MM.1S (cell line): ENCODE measurements around the gene ALKBH8.

Experiments used
- EZH2phosphoT487 ChIP-seq: fragments of 300-600 bp; sonication (generic); IDR thresholded peaks from 2 replicates; pipeline ENCODE4 v1.6.1; 2018; ENCODE audit warnings: antibody characterized with exemption, low read length
- TF ChIP-seq, protein P1 (sequence below): fragments of 300-600 bp; sonication (generic); IDR thresholded peaks from 2 replicates; pipeline ENCODE4 v1.5.1; 2016; ENCODE audit warnings: antibody characterized with exemption, low read length, mixed read lengths

DNA sequence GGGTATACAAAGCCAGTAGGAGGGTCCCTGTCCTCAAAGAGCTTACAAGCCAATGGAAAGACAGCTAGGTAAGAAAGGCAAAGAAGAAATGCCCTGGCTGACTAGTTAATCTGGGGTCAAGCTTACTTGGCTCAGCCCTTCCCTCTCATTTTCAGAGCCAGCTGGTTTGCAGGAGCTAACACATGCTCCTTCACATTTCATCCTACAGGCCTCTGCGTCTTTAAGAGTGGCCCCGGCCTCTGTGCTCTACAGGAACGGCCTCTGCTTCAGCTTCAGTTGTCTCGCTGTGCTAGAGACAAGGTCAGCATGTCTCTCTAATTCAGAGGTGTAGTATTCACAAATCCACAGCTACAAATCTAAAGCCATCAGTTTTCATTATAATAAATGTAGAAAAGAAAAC, 15.2 kb downstream of the ALKBH8 start:
- TF ChIP-seq, protein P1, sequence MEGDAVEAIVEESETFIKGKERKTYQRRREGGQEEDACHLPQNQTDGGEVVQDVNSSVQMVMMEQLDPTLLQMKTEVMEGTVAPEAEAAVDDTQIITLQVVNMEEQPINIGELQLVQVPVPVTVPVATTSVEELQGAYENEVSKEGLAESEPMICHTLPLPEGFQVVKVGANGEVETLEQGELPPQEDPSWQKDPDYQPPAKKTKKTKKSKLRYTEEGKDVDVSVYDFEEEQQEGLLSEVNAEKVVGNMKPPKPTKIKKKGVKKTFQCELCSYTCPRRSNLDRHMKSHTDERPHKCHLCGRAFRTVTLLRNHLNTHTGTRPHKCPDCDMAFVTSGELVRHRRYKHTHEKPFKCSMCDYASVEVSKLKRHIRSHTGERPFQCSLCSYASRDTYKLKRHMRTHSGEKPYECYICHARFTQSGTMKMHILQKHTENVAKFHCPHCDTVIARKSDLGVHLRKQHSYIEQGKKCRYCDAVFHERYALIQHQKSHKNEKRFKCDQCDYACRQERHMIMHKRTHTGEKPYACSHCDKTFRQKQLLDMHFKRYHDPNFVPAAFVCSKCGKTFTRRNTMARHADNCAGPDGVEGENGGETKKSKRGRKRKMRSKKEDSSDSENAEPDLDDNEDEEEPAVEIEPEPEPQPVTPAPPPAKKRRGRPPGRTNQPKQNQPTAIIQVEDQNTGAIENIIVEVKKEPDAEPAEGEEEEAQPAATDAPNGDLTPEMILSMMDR, result no peak
- no peak for TF ChIP-seq EZH2phosphoT487
